Activated naive CD4-positive, alpha-beta T cell treated with anti-CD3 and anti-CD28 coated beads for 36 hours (primary cell): ENCODE measurements around the gene CNOT1. TPM values are rescaled to one million over a fixed set of nuclear protein-coding genes. Genes with fewer than 3 reads are reported as not detected.
A peak's percentile ranks its signal among the peaks of the same experiment; 100 is the strongest.
"Not testable (repeated sequence)": the region's sequence is repeated elsewhere in the genome, so short reads cannot be mapped to it uniquely, and the experiment has no call there.

Experiments used
- CTCF ChIA-PET: fragments of 350-600 bp; sonication (Branson Sonifier 250); formaldehyde crosslinking; loops from one replicate; lab custom pipeline; 2021; ENCODE audit warnings: antibody characterized with exemption; lab: Charles Lee
- DNase-seq: peaks from one replicate; pipeline ENCODE4 v3.0.0-alpha.2; 2020
- H3K27ac Mint-ChIP-seq: one replicate; pipeline ENCODE4 v1.8.0; 2021; ENCODE audit warnings: mild to moderate bottlenecking, mixed read lengths
- H3K27me3 Mint-ChIP-seq: one replicate; pipeline ENCODE4 v1.8.0; 2021; ENCODE audit warnings: low read depth, mixed read lengths
- H3K36me3 Mint-ChIP-seq: one replicate; pipeline ENCODE4 v1.8.0; 2021; ENCODE audit warnings: low read depth, mixed read lengths
- H3K4me1 Mint-ChIP-seq: one replicate; pipeline ENCODE4 v1.8.0; 2021; ENCODE audit warnings: low read depth, mixed read lengths
- H3K4me3 Mint-ChIP-seq: one replicate; pipeline ENCODE4 v1.8.0; 2021; ENCODE audit warnings: mild to moderate bottlenecking, moderate library complexity, mixed read lengths
- H3K9me3 Mint-ChIP-seq: one replicate; pipeline ENCODE4 v1.8.0; 2021; ENCODE audit warnings: mixed read lengths
- intact Hi-C: fragments of 100-400 bp; cut with micrococcal nuclease; formaldehyde crosslinking; loops from one replicate; pipeline ENCODE4 v1.15.1; 2023
- total RNA-seq, 2 experiments: library from RNA; stranded (reverse); gene quantifications; one replicate each; pipeline ENCODE4 v1.2.3, GENCODE V29; 2021

CNOT1 gene
- total RNA-seq, 2 experiments from 2014 or later = 283 to 287 TPM

DNA sequence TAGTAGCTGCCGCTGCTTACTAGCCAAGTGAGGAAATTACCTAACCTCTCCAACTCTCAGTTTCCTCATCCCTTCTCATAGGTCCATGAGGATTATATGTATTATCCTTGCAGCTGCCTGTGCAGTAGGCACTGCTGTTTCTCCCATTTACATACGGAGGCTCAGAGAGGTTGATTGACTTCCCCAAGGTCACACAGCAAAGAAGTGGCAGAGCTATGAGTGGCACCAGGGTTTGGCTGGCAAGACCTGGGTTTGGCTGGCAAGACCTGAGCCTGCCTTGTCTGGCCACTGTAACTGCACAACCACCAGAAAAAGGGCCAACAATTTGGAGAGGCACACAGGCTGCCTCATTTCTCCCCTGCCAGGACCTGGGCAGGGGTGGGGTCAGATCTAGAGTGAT is 132.2 kb downstream of the CNOT1 start:
- no peak for DNase-seq
- intact Hi-C loops = no loop called here
- Mint-ChIP-seq H3K27me3 (no peaks in the 10 kb centered on the region), H3K4me1 (peaks cover 20% of the 10 kb centered on the region), H3K9me3 (no peaks in the 10 kb centered on the region), H3K4me3 (no peak overlapping the region), H3K36me3 (no peaks in the 10 kb centered on the region), H3K27ac (no peak overlapping the region)
- CTCF ChIA-PET = interaction anchor here (0.6 to 1.0 kb wide), 3 partner anchors 9 to 161 kb away, joined by 3 read pairs; no protein-coding TSS in a partner anchor

DNA sequence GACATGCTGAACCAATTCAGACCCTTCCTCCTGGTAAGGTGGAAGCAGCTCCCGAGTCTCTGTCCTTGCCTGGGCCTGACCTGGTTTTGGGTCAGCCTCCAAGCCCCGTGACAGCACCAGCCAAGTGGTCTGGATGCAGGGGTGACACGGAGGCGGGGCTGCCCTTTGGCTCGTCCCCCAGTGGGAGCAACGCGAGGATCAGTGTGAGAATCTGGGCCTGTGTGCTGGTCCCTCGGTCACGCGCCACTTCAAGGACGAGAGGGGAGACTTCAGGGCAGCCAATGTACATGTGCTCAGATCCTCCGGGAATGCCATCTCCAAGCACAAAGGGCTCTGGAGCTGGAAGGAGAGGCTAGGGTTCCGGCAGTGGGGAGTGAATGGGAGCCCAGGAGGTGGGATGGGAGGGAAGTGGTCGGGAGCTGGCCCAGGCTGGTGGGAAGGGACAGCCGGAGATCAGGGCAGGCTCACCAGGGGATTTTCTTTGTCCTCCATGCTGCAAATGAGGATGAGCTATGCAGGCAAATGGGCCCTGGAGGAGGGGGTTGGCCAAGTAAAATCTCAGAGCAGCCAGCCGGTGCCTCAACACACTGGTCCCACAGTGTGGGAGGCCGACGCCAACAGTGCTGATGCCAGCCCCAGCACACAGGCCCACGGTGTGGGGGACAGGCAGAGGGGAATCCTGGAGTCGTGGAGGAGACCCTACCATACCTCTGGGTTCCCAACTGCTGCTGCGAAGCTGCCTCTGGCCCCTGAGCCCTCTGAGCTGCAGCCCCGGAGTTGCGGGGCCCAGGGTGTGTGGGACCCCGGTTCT is 133.9 kb downstream of the CNOT1 start:
- DNase-seq = no peak
- Mint-ChIP-seq H3K4me1 (peaks cover 15% of the 10 kb centered on the region), H3K9me3 (no peaks in the 10 kb centered on the region), H3K4me3 (no peak overlapping the region), H3K27ac (no peak overlapping the region), H3K27me3 (no peaks in the 10 kb centered on the region), H3K36me3 (no peaks in the 10 kb centered on the region)
- CTCF ChIA-PET = interaction anchor here (0.7 to 1.8 kb wide), 12 partner anchors 10 to 260 kb away, joined by 3 to 9 read pairs (median 3); no protein-coding TSS in a partner anchor
- intact Hi-C loops = loop anchor here (1.0 to 2.0 kb wide), 5 partner anchors 20 to 366 kb away; partner anchors contain the start of genes CFAP20 and SETD6

GRCh38 chr16:58494981-58495520 is 134.6 kb downstream of the CNOT1 start:
- intact Hi-C loops = loop anchor here (1.0 to 2.0 kb wide), 5 partner anchors 20 to 366 kb away; partner anchors contain the start of genes CFAP20 and SETD6
- peak; percentile 94 for DNase-seq
- H3K27me3 Mint-ChIP-seq = no peaks in the 10 kb centered on the region
- H3K36me3 Mint-ChIP-seq = no peaks in the 10 kb centered on the region
- H3K4me3 Mint-ChIP-seq = no peak overlapping the region
- H3K9me3 Mint-ChIP-seq = no peaks in the 10 kb centered on the region
- H3K27ac Mint-ChIP-seq = no peak overlapping the region
- CTCF ChIA-PET = interaction anchor here (0.7 to 1.8 kb wide), 12 partner anchors 9 to 261 kb away, joined by 3 to 9 read pairs (median 3); no protein-coding TSS in a partner anchor
- H3K4me1 Mint-ChIP-seq = peaks cover 9% of the 10 kb centered on the region

DNA sequence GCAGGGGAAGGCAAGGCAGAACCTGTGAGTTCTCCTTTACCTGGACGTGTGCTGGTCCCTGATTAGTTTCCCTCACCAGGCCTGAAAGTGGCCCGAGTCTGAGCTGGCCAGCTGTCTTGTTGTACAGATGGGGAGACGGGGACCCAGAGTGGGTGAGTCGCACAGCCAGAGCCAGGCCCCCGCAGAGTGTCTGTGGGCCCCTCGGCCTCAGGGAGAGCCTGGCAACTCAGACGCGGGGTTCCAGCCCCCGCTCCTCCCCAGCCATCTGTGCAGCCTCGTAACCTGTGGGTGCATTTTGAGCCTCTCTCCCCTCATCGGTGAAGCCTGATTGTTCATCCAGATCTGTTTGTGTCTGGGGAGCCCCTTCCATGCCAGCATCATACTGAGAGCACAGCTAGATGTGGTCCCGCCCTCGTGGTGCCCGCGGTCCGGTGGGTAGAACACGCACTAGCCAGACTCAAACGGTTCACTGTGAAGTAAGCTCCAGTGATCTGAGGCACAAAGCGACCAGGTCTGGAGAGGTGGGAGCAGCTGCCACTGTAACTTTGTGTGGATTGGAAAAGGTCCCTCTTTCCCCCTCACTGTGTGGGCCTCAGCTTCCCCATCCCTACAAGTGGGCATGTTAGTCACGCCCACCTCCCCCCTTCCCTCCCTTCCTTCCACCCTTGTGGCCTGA is 135.7 kb downstream of the CNOT1 start:
- Mint-ChIP-seq H3K9me3 (no peaks in the 10 kb centered on the region), H3K27ac (no peak overlapping the region), H3K36me3 (no peaks in the 10 kb centered on the region), H3K4me3 (no peak overlapping the region), H3K4me1 (peaks cover 9% of the 10 kb centered on the region), H3K27me3 (no peaks in the 10 kb centered on the region)
- intact Hi-C loops = loop anchor here (2.0 kb wide), 1 partner anchor 35 kb away; no protein-coding TSS in a partner anchor
- no peak for DNase-seq
- CTCF ChIA-PET = interaction anchor here (0.9 to 1.8 kb wide), 3 partner anchors 157 to 260 kb away, joined by 3 to 8 read pairs (median 4); no protein-coding TSS in a partner anchor

GRCh38 chr16:58492735-58493134 is 136.9 kb downstream of the CNOT1 start:
- Mint-ChIP-seq H3K4me1 (peaks cover 9% of the 10 kb centered on the region), H3K27me3 (no peaks in the 10 kb centered on the region), H3K36me3 (no peaks in the 10 kb centered on the region), H3K27ac (no peak overlapping the region), H3K4me3 (no peak overlapping the region), H3K9me3 (no peaks in the 10 kb centered on the region)
- intact Hi-C loops = no loop called here
- no peak for DNase-seq
- CTCF ChIA-PET = interaction anchor here (1.8 kb wide), 1 partner anchor 156 kb away, joined by 8 read pairs; no protein-coding TSS in a partner anchor

- no peak for DNase-seq
- Mint-ChIP-seq H3K9me3 (no peaks in the 10 kb centered on the region), H3K4me3 (no peak overlapping the region), H3K36me3 (no peaks in the 10 kb centered on the region), H3K27me3 (peaks cover under 1% of the 10 kb centered on the region), H3K4me1 (peaks cover 9% of the 10 kb centered on the region), H3K27ac (no peak overlapping the region)
- CTCF ChIA-PET = interaction anchor here (2.1 kb wide), 1 partner anchor 155 kb away, joined by 14 read pairs; no protein-coding TSS in a partner anchor
- intact Hi-C loops = no loop called here
Observed at GRCh38 chr16:58492066-58492465, 137.6 kb downstream of the CNOT1 start.

- DNase-seq, H3K27me3 Mint-ChIP-seq, intact Hi-C loops, H3K36me3 Mint-ChIP-seq, H3K4me3 Mint-ChIP-seq, H3K27ac Mint-ChIP-seq, H3K4me1 Mint-ChIP-seq, H3K9me3 Mint-ChIP-seq: not testable (repeated sequence)
- CTCF ChIA-PET = interaction anchor here (1.3 to 2.1 kb wide), 2 partner anchors 154 to 266 kb away, joined by 4 to 14 read pairs; no protein-coding TSS in a partner anchor
Observed at GRCh38 chr16:58490539-58490938, 139.1 kb downstream of the CNOT1 start.

DNA sequence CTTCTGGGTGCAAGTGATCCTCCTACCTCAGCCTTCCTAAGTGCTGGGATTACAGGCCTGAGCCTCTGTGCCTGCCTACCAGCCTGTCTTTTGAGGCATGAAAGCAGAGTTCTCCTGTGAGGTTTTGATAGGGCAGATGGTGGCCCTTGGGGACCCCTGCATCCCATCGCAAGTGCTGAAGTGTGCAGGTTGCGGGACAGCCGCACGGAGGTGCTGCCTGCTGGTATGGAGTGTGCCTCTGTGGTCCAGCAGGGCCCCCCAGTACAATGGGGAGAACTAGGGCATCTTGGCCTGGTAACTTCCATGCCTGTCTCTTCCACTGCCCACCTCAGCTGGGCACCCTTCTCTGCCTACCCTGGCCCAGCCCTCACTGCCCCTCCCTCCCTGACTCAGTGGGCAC is 139.6 kb downstream of the CNOT1 start:
- H3K36me3 Mint-ChIP-seq = no peaks in the 10 kb centered on the region
- intact Hi-C loops = no loop called here
- CTCF ChIA-PET = interaction anchor here (2.1 to 6.8 kb wide), 2 partner anchors 153 to 154 kb away, joined by 14 to 130 read pairs; no protein-coding TSS in a partner anchor
- no peak overlapping the region for H3K27ac Mint-ChIP-seq
- no peaks in the 10 kb centered on the region for H3K9me3 Mint-ChIP-seq
- peaks cover 2% of the 10 kb centered on the region for H3K4me1 Mint-ChIP-seq
- no peak for DNase-seq
- no peak overlapping the region for H3K4me3 Mint-ChIP-seq
- peaks cover 3% of the 10 kb centered on the region for H3K27me3 Mint-ChIP-seq

DNA sequence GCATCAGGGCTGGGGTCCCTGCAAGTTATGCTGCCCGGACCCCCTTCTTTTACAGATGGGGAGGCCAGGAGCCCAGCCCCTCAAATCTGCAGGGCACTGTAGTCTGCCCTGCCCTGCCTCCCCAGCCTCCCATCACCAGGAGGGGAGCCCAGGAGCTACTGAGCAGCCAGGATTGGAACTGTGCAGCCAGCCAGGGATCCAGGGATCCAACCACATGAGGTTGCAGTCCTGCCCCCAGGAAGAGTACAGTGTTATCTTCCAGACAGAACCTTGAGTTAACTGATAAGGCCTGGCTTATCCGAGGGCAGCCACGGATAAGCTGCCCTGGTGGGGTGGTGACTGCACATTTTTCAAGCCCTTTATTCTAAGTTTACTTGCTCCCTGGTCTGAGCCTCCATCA is 141.1 kb downstream of the CNOT1 start:
- Mint-ChIP-seq H3K4me3 (no peak overlapping the region), H3K4me1 (no peaks in the 10 kb centered on the region), H3K9me3 (no peaks in the 10 kb centered on the region), H3K27ac (no peak overlapping the region), H3K36me3 (no peaks in the 10 kb centered on the region), H3K27me3 (peaks cover 3% of the 10 kb centered on the region)
- CTCF ChIA-PET = interaction anchor here (0.6 to 6.8 kb wide), 14 partner anchors 9 to 300 kb away, joined by 3 to 130 read pairs (median 3); partner anchors contain the start of gene NDRG4
- intact Hi-C loops = loop anchor here (5.0 kb wide), 1 partner anchor 466 kb away; no protein-coding TSS in a partner anchor
- no peak for DNase-seq

DNA sequence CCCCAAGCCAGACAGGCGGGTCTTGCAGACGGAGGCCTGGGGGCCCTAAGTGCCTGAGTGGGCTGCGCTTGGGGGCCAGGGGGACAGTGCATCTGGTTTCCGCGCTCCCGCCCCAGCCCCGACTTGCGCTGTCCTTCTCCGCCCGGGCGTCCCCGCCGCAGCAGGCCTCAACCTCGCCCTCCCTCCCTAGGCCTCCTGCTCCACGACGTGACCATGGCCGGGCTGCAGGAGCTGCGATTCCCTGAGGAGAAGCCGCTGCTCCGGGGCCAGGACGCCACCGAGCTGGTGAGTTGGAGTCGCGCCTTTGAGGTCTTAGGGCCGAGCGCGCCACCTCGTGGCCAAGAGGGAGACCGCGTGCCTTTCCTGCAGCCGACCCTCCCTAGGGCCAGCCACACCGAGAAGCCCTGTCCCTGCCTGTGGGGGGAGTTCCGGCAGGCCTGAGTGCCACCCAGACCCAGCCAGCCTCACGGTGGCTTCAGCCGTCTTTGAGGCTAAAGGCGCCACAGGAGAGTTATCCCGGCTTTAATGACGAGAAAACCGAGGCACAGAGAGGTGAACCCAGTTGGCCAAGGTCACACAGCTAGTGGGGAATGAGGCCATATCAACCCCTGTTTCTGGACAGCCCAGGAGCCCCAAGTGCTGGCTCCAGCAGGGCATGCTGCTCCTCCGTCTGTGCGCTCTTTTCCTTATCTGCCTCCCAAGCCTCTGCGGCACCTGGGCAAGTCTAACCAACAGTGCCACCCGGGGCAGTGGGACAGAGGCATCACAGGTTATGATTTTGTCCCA is 141.9 kb downstream of the CNOT1 start:
- H3K4me3 Mint-ChIP-seq = no peak overlapping the region
- peak; percentile 82 for DNase-seq
- peaks cover 5% of the 10 kb centered on the region for H3K27me3 Mint-ChIP-seq
- no peak overlapping the region for H3K27ac Mint-ChIP-seq
- CTCF ChIA-PET = interaction anchor here (0.6 to 6.8 kb wide), 25 partner anchors 12 to 477 kb away, joined by 3 to 130 read pairs (median 4); partner anchors contain the start of gene NDRG4
- no peaks in the 10 kb centered on the region for H3K9me3 Mint-ChIP-seq
- no peaks in the 10 kb centered on the region for H3K36me3 Mint-ChIP-seq
- intact Hi-C loops = loop anchor here (1.0 to 5.0 kb wide), 3 partner anchors 142 to 465 kb away; no protein-coding TSS in a partner anchor
- no peaks in the 10 kb centered on the region for H3K4me1 Mint-ChIP-seq
